ENCODE measurements around the gene YAP1.

YAP1 gene

DNA sequence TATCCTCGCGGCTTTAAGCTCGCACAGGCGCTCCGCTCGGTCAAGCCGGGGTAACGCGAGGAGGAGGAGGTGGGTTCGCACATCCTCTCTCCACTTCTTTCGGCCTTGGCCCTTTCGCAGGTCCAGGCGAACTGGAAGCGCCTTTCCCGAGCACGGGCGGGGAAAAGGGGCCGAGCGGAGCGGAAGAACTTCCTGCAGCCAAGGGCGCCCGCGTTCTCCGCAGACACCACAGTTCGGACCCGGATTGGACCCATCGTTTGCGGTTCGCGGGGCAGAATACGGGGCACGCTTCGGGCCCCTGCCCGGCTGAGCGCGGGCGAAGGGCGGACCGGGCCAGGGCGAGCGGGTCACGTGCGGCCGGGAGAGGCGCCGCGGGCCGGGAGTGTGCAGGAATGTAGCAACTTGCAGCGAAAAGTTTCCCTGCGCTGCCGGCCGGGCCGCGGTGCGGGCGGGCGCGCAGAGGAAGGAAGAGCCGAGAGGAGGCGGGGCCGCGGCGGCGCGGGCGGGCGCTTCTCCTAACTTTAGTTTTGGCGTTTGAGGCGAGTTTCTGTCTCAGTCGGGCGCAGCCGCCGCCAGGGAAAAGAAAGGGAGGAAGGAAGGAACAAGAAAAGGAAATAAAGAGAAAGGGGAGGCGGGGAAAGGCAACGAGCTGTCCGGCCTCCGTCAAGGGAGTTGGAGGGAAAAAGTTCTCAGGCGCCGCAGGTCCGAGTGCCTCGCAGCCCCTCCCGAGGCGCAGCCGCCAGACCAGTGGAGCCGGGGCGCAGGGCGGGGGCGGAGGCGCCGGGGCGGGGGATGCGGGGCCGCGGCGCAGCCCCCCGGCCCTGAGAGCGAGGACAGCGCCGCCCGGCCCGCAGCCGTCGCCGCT is at the start of gene YAP1:
Gene YAP1 (plus strand): TSS at position 552 of the 865 bp plus-strand sequence. CDS start 402 bp downstream, outside the sequence.
- Histone ChIP-seq H3F3A (ENCODE audit: insufficient read depth) (no peaks in the 10 kb centered on the region), H2AFZ (ENCODE audit: low read depth, low read length, severe bottlenecking) (peak within 1 kb of the TSS; percentile 98), H3K27ac (ENCODE audit: low read depth, low read length) (no peak within 1 kb of the TSS), H4K20me1 (ENCODE audit: low read depth, low read length) (no peaks in the 10 kb centered on the region), H3K4me3 (ENCODE audit: insufficient read depth, low read length, poor library complexity, severe bottlenecking) (peak within 1 kb of the TSS; percentile 55), H3K9ac (ENCODE audit: low read length) (peak within 1 kb of the TSS; percentile 54), H3K9me2 (replicated peaks; ENCODE audit: insufficient read depth, low read length) (no peaks in the 10 kb centered on the region), H3K36me3 (ENCODE audit: low read length) (no peaks in the 10 kb centered on the region), H3K4me2 (ENCODE audit: low read depth, low read length, poor library complexity, severe bottlenecking) (peak within 1 kb of the TSS; percentile 72), H3K79me2 (ENCODE audit: insufficient read depth, low read length) (no peaks in the 10 kb centered on the region), H3K27me3 (ENCODE audit: low read length) (no peaks in the 10 kb centered on the region), H3K9me3 (ENCODE audit: insufficient read depth, low read length) (no peaks in the 10 kb centered on the region)
- no peak for TF ChIP-seq EZH2phosphoT487 (conservative IDR thresholded peaks at IDR 0.05; ENCODE audit: low read length)
- TF ChIP-seq, protein P1, sequence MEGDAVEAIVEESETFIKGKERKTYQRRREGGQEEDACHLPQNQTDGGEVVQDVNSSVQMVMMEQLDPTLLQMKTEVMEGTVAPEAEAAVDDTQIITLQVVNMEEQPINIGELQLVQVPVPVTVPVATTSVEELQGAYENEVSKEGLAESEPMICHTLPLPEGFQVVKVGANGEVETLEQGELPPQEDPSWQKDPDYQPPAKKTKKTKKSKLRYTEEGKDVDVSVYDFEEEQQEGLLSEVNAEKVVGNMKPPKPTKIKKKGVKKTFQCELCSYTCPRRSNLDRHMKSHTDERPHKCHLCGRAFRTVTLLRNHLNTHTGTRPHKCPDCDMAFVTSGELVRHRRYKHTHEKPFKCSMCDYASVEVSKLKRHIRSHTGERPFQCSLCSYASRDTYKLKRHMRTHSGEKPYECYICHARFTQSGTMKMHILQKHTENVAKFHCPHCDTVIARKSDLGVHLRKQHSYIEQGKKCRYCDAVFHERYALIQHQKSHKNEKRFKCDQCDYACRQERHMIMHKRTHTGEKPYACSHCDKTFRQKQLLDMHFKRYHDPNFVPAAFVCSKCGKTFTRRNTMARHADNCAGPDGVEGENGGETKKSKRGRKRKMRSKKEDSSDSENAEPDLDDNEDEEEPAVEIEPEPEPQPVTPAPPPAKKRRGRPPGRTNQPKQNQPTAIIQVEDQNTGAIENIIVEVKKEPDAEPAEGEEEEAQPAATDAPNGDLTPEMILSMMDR (IDR thresholded peaks at IDR 0.05; ENCODE audit: insufficient read depth, low read length, poor library complexity, severe bottlenecking), result no peak

DNA sequence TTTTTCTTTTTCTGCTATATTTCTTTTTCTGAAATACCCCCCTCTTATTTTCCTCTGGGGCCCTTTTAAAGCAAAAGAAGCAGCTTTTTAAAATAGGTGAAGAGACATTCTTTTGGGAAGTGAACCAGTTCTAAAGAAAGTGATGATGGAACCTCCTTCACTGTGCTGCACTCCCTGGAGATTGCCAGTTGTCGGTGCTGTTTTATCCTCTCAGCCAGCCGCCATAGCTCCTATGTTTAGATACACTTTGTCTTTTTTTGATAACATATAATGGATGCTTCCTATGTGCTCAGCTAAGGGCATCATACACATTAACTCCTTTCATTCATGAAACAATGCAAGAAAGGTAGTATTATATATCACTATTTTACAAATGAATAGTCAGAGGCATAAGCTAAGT is 49.0 kb upstream of the YAP1 start:
- Histone ChIP-seq H3K9me2 (replicated peaks; ENCODE audit: insufficient read depth, low read length) (no peaks in the 10 kb centered on the region), H3K4me2 (ENCODE audit: low read depth, low read length, poor library complexity, severe bottlenecking) (no peak overlapping the region), H3K27me3 (ENCODE audit: low read length) (no peaks in the 10 kb centered on the region), H3K4me3 (ENCODE audit: insufficient read depth, low read length, poor library complexity, severe bottlenecking) (no peak overlapping the region), H2AFZ (ENCODE audit: low read depth, low read length, severe bottlenecking) (no peak overlapping the region), H3K27ac (ENCODE audit: low read depth, low read length) (no peak overlapping the region), H3K36me3 (ENCODE audit: low read length) (no peaks in the 10 kb centered on the region), H3F3A (ENCODE audit: insufficient read depth) (no peaks in the 10 kb centered on the region), H3K79me2 (ENCODE audit: insufficient read depth, low read length) (no peaks in the 10 kb centered on the region), H3K9ac (ENCODE audit: low read length) (no peak overlapping the region), H3K9me3 (ENCODE audit: insufficient read depth, low read length) (no peaks in the 10 kb centered on the region), H4K20me1 (ENCODE audit: low read depth, low read length) (no peaks in the 10 kb centered on the region)
- no peak for TF ChIP-seq EZH2phosphoT487 (conservative IDR thresholded peaks at IDR 0.05; ENCODE audit: low read length)
- TF ChIP-seq, protein P1 (IDR thresholded peaks at IDR 0.05; ENCODE audit: insufficient read depth, low read length, poor library complexity, severe bottlenecking), result no peak

DNA sequence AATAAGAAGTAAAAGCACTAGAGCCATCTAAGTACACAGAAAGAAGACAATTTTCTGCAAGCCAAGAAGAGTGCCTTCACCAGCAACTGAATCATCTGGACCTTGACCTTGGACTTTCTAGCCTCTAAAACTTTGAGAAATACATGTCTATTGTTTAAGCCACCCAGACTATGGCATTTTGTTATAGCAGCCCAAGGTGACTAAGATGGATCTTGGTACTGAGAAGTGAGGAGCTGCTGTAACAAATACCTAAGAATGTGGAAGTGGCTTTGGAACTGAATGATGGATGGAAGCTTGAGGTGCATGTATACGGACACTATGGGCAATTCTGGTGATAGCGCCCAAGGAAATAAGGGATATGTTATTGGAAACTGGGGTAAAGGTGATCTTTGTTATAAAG is 48.1 kb upstream of the YAP1 start:
- no peaks in the 10 kb centered on the region for H3K9me3 ChIP-seq (ENCODE audit: insufficient read depth, low read length)
- no peaks in the 10 kb centered on the region for H3K79me2 ChIP-seq (ENCODE audit: insufficient read depth, low read length)
- no peaks in the 10 kb centered on the region for H3K36me3 ChIP-seq (ENCODE audit: low read length)
- TF ChIP-seq, protein P1 (IDR thresholded peaks at IDR 0.05; ENCODE audit: insufficient read depth, low read length, poor library complexity, severe bottlenecking), result no peak
- TF ChIP-seq EZH2phosphoT487 (conservative IDR thresholded peaks at IDR 0.05; ENCODE audit: low read length), result no peak
- no peak overlapping the region for H3K9ac ChIP-seq (ENCODE audit: low read length)
- no peaks in the 10 kb centered on the region for H3K9me2 ChIP-seq (replicated peaks; ENCODE audit: insufficient read depth, low read length)
- no peak overlapping the region for H3K4me2 ChIP-seq (ENCODE audit: low read depth, low read length, poor library complexity, severe bottlenecking)
- no peak overlapping the region for H3K27ac ChIP-seq (ENCODE audit: low read depth, low read length)
- H3F3A ChIP-seq (ENCODE audit: insufficient read depth), result no peaks in the 10 kb centered on the region
- no peaks in the 10 kb centered on the region for H3K27me3 ChIP-seq (ENCODE audit: low read length)
- no peak overlapping the region for H2AFZ ChIP-seq (ENCODE audit: low read depth, low read length, severe bottlenecking)
- no peak overlapping the region for H3K4me3 ChIP-seq (ENCODE audit: insufficient read depth, low read length, poor library complexity, severe bottlenecking)
- no peaks in the 10 kb centered on the region for H4K20me1 ChIP-seq (ENCODE audit: low read depth, low read length)
